Stimulated activated CD8-positive, alpha-beta memory T cell treated with anti-CD3 and anti-CD28 coated beads, Interleukin-12 subunit alpha, Interleukin-12 subunit beta, amount 100 ng/mL, for 4 hours (primary cell): Measurements from ENCODE around the gene WNT16.

ENCODE experiments used
- DNase-seq: peaks from one replicate; pipeline ENCODE4 v3.0.0-alpha.2; 2020; ENCODE audit warnings: low read depth

Gene WNT16

DNA sequence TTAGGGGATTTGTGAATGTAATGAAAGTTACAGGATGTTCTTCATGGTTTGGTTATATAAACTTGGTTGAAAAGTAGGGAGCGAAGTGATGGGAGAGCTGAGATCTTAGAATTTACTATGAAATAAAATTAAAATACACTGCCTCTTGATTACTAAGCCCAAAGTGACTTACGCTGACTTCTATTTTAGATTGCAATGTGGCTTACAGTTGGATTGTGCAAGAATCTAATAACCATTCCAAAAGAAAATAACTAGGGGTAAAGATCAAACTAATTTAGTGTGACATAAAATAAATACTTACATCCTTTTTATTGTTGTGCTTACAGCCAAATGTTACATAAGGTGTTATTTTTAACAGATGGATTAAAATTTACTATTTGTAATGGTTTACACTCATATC is 15.3 kb downstream of the WNT16 start:
- DNase-seq = no peak

DNA sequence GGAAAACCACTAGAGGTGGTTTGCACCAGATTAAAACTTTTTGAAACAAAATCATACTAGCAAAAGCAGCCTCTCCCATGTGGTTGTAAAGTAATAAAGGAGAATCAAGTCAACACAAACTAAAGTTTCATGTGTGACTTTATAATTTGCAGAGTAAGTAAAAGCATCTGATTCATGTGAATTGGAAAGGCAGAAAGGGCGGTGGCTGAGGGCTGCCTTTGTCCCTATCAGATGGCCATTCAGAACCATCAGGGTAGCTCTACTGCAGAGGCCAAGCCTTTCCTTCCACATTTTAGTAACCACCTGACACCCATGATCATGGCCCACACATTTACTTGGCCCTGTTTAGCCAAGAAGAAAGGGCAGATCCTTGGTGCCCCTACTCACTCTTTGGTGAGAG is 15.7 kb downstream of the WNT16 start:
- no peak for DNase-seq

DNA sequence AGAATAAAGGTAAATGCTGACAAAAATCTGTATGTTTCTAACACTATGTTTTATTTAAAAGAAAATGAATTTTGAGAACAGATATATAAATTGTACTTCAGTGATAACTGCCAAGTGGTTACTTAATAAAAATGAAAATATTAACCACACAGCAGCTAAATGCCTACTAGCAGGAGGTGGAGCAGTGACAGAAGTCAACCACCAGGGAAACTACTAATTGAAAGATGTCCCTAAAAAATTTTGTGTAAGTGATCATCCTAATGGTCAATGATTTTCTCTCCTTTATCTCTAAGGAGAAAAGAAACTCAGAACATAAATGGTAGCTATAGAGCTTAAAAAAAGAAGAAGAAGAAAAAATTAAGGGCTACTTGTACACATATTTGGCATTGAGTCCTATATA is 22.9 kb downstream of the WNT16 start:
- no peak for DNase-seq

DNA sequence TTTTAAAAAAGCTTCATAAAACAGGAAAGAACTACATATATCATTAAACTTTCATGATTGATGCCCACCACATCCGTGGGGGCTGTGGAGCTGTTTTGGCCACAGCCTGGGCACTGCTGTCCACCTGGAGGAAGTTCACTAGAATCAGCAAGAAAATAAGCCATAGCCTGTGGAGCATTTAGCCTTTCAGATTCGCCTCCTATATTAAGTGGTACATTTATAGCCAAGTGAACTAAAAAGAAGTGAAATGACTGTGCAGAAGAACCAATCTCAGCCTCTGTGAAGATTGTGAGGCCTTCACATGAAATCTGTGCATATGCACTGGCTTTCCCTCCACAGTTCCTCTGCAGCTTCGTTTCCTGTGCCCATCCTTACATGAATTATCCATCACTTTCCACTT is 23.5 kb downstream of the WNT16 start:
- DNase-seq = no peak

DNA sequence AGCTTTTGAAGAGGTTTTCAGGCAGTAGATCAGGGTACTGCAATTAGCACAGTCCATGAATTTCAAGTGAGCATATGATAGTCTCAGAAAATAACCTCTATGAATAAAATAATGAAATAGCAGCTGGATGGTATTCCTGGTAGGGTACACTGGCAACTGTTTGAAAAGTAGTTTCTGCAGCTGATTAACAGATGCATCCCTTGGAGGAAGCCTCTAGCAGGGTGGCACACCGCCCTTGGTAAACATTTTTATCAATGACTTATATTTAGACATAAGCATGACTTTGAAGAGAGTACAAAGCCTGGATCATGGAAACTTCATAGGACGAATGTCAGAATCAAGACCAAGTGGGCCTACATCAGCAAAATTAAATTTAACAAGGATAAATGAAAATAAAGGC is 26.8 kb downstream of the WNT16 start:
- no peak for DNase-seq

DNA sequence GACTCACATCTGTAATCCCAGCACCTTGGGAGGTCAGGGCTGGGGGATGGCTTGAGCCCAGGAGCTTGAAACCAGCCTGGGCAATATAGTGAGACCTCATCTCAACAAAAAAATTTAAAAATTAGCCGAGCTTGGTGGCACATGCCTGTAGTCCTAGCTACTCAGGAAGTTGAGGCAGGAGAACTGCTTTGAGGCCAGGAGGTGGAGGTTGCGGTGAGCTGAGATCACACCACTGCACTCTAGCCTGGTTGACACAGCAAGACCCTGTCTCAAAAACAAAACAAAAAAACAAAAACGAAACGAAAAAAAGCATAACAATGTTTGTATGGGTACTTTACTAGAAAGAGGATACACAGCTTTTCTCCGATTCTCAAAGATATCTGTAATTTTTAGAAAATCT is 31.8 kb downstream of the WNT16 start:
- no peak for DNase-seq

DNA sequence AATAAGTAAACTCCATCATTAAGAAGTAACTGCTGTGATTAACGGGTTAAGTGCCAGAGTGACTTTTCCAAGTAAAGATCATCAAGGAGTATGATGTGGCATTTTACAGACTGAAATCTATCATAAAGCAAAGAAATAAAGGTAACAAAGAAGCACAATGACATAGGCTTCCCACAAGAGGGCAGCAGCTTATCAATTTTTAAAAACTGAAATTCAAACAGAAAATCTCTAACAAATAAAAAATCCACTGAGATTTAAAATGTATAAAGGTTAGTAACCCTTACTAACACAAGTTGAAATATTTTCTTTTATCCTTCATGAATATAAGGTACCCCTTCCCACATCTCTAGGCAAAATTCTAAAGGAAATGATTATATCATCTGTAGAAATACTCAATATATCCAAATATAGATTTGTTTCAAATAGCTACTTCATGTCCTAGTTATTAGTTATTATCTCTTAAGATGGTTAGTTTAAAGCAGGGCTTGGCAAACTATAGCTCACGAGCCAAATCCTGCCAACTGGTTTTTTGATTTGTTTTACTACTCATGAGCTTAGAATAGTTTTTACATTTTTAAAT is 38.1 kb downstream of the WNT16 start:
- DNase-seq = no peak

DNA sequence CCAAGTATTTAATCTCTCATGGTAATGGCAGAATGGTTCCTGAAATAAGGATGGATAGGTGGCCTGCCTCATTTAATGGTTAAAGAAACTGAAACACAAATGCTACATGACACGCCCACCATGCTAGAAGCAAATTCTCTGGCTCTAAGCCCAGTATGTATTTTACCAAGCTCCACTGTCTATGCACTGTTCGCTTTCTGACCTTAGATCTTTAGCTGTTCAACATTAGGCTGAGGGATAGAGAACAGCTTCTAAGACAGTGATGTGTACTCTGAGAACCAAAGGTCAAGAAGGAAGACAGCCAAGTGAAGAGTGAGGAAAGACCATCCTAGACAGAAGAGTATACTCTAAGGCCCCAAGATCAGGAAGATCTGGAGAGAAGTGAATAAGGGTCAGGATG is 40.7 kb downstream of the WNT16 start:
- DNase-seq = no peak

DNA sequence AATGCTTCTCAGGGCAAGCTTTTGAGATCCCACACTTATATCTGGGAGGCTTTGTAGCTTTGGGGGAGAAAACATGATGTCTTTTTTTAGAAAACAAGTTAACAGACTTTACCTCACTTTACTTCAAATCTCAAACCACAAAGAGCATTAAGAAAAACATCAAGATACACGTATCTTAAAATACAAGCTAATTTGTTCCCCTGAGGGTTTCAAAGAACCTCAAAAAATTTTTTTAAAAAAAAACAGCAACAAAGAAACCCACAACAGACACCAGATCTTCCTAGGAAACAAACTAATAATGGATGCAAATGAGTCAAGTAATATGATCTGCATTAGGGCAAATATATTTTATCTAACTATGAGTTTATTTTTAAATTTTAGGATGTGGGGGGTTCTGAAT is 42.6 kb downstream of the WNT16 start:
- DNase-seq = no peak

DNA sequence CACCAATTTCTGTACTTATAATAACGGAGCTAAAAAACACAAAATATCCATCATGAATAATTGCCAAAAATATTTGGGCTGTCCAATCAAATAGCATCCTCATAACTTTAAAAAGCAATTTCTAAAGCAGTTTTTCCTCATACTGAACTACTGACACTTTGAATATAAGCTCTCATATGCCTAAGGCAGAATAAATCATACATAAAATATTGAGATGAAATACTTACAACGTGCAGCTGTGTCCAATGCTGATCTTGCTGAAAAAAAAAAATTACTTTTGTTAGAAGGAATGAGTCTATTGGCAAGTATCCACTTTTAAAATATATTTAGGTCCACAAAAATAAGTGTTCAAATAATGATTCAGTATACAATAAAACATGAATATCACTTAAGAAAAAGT is 43.1 kb downstream of the WNT16 start:
- DNase-seq = no peak

DNA sequence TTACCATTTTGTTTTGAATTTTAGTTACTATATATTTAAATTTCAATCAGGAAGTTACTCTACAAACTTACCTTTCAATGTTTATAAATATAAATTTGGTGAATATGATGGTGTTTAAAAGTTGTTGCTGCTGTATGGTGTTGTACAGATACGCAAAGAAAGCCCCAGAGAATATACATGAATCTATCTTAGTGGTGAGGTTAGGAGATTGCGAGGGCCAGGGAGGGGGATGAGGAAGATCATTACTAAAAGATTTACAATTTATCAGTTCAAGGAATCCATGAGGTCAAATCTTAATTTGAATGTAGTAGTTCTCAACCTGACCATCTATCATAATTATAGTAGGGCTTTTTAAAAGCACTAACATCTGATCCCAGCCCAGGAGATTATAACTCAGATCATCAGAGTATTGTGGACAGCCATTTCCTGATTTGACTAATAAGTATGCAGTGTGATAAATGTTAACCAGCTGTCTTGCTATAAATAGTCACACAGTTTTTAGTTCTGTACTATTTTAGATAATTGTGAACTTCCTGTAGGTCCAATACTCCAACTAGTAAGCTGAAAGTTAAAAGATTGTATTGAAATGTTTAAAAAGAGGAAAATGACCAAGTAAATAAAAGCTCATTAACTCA is 43.7 kb downstream of the WNT16 start:
- DNase-seq = no peak

DNA sequence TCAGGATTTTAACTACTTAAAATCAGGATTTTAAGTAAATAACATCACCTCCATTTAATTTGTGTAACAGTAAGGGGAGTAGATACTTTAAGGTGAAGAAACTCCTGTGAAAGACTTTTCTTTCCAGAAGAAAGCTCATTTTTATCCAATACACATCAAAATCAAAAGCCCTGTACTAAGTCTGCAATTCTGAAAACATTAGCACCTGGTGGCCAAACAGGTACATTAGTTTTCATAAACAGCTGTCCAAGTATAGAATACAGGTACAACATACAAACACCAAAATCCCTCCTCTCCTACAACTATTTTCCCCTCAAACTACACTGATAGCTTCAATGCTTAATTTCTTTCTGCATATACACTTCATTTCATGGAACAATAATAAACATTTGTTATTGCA is 44.4 kb downstream of the WNT16 start:
- DNase-seq = no peak

DNA sequence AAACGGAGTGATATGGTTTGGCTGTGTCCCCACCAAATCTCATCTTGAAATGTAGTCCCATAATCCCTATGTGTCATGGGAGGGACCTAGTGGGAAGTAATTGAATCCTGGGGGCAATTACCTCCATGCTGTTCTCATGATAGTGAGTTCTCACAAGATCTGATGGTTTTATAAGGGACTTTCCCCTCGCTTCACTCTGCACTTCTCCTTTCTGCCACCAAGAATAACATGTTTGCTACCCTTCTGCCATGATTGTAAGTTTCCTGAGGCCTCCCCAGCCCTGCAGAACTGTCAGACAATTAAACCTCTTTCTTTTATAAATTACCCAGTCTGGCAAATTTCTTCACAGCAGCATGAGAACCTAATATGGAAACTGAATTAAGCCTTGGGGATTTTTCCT is 48.2 kb downstream of the WNT16 start:
- no peak for DNase-seq

DNA sequence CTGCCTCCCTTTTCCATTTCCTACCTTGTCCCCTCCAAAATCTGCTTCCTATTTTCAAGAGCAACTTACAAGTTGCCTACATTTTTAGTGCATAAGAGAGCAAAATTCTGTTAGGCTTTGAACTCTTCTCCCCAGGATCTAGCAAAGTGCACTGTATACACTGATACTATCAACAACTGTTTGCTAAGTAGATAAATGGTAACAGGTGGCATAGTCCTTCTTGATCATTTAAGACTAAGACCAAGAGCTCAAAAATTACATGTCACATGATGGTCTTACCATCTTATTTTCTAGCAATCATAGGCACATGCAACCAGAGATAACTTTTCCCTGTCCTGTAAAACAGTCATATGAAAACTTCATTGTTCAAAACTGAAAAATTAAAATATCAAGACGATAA is 51.1 kb downstream of the WNT16 start:
- DNase-seq = no peak

DNA sequence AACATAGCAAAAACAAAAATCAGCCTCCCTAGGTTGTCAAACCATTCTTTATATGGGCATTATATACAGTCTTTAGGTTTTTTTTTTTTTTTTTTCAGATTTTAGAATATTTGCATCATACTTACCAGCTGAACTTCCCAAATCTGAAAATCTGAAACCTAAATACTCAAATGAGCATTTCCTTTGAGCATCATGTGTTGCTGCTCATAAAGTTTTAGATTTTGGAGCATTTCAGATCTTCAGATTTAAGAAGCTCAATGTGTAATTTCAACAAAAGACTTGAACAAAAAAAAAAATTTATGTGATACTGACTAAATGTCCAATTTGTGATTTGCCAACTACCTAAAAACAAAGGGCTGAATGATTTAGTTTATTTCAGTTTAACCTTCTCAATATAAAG is 53.7 kb downstream of the WNT16 start:
- no peak for DNase-seq

DNA sequence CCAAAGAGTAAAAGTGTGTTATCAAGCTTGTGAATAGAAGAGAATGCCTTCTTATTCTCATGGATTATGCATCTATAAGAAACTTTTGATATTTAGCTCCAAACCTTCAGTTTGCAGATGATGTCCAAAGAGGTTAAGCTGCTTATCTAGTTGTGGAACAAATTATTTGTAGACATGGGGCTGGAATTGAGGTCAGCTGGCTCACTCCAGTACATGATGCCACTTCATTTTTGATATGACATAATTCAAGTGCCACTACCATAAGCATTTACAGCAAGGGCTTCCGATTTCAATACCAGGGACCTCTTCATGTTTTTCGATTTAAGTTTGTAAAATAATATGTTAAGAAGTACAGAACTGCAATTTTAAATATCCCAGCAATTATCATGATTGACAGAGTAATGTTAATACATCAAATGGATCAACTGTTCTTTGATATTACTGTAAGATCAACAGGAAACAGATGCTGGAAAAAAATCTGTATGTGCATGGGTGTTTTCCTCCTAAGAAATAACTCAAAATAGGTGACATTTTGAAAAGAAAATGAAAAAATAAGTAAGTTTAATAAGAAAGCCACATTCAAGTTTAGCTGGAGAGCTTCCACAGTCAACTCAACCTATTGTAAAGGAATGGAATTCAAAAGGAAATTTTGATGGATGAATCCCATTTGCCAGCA is 54.6 kb downstream of the WNT16 start:
- DNase-seq = no peak

DNA sequence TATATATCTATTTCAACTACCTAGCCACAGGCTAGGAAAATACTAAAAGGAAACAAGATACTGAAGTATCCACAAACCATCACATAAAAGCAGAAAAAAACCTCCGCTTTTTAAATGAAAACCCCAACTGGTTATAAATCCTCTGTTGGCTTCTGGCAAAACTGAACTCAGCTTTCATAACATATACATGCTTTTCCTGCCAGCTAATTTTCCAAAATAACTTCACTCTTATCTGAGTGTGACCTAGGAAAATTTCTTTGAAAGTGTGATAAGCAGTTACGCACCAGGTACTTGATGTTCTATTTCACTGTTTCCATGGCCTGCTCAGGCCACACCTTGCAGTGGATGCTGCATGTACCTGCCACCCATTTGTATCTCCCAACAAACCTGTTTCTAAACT is 55.5 kb downstream of the WNT16 start:
- no peak for DNase-seq

DNA sequence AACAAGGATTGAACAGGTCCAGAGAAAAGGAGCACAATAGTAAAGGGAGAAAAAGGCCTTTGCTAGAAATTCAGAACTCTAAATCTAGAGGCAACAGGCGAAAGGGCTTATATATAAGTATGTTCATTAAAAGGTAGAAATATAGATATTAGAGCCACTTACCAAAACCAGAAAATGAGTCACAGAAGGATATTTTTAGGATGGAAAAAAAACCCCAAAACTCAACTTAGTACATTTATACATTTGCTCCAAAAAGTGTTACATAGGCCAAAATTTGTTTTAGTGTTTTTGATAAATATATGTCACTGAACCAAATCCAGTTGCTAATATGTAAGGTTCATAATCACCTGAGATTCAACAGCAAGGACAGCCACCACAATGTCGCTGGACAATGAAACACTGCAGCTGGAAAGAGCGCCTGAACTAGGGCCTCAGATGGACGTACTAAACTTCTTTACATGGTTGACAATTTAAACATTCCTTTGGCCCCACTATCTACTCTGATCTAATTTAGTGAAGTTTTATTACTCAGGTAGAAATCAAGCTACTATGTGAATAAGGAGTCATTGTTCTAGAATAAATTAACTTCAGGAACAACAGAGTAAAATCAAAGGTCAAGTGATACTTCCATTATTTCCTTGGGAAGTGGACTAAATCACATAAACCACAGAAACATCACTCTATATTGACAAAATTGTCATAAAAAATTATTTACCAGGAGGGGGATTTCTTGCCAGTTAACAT is 56.4 kb downstream of the WNT16 start:
- DNase-seq = no peak

DNA sequence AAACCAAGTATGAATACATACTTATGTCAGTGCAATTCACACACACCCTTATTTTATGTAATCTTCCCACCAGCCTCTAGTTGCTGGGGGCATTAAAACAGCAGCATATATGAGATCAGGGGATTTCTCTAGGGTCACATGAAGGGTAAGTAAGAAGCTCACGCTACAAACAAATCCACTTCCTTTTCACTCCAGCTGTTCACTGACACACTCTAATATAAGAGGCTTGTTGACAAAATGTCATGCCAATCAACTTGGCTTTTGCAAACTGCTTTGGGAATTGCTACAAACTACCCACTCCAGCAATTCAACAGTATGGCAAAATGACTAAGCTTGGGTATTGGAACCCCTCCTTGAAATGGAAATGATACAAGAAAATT is 57.0 kb downstream of the WNT16 start:
- DNase-seq = no peak

DNA sequence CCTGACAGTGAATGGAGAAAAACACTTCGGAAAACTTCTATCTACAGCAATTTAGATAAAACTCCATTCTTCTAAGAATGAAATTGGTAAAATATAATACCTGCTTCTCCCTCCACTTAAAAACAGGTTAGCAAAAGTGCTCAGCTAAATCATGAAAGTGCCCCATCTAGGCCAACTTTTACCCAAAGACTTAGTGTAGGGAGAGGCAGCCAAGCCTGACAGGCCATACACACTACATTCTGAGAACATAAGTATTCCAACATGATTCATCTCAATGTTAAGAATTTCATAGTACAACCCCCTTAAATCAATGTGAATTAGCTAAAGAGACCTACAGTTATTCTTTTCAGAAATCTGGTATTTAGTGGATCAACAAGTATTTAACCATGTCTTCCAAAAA is 60.1 kb downstream of the WNT16 start:
- DNase-seq = no peak

DNA sequence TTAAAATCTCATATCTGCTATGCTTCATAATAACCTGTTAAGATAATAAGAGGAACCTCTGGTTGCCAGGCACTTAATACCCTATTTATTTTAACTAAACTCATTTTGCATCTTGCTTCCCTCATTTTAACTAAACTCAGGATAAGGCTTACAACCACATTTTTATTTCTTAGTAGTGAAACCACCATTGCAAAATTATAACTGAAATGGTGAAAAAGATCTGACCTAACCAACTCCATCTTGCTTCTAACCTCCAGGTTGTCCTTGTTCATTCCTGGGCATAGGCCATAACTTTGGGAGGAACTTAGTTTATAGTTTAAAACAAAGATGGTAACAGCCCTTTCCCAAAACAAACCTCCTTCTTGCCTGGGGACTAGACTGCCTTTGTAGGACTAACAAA is 61.3 kb downstream of the WNT16 start:
- no peak for DNase-seq

DNA sequence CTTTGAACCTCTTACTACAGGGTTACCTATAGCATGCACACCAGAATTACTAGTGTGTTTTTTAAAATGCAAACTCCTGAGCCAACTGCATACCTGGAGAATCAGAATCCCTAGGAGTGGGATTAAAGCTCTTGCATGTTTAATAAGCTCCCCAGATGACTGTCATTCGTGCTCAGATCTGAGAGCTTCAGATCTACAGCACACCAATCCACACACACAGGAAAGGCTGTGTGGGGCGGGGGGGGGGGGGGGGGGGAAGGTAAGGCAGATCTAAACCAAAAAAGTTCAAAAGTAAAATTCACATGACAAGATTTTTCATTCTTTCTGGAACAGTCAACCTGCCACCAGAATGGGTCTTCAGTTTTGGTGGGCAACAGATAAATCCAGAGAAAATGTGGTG is 61.8 kb downstream of the WNT16 start:
- no peak for DNase-seq
